Naive thymus-derived CD8-positive, alpha-beta T cell (primary cell): ENCODE data around the gene MACROD2. TPM values are rescaled to one million over a fixed set of nuclear protein-coding genes. Genes with fewer than 3 reads are reported as not detected.
"Not testable (repeated sequence)": the region's sequence is repeated elsewhere in the genome, so short reads cannot be mapped to it uniquely, and the experiment has no call there.

Experiments
- ATAC-seq, 2 donors: fragments of 150-1000 bp; cut with Tn5 transposase in 1 of 2; sonication (Bioruptor Pico), chemical (Tn5 transposase) in 1 of 2; 1 replicate in 1 of 2; 2 replicates in 1 of 2; pipeline ENCODE4 v1.10.0; 2021; ENCODE audit warnings: mild to moderate bottlenecking in 2 of 2, moderate library complexity in 2 of 2
- POLR2A ChIA-PET: fragments of 350-600 bp; sonication (Branson Sonifier 250); formaldehyde crosslinking; loops from one replicate; lab custom pipeline; 2021; ENCODE audit warnings: antibody characterized with exemption; lab: Charles Lee
- DNase-seq, 10 donors: peaks; one replicate each; pipeline versions ENCODE4 v3.0.0 to v3.0.0-alpha.2; 2020 to 2022
- H3K27ac Mint-ChIP-seq, 10 donors: one replicate each; pipeline ENCODE4 v1.8.0; 2020 to 2022; ENCODE audit warnings: mild to moderate bottlenecking in 10 of 10, mixed read lengths in 10 of 10, moderate library complexity in 4 of 10, inconsistent platforms in 1 of 10
- H3K27me3 Mint-ChIP-seq, 5 donors: one replicate each; pipeline ENCODE4 v1.8.0; 2021 to 2022; ENCODE audit warnings: mixed read lengths in 5 of 5
- H3K36me3 Mint-ChIP-seq, 3 donors: one replicate each; pipeline ENCODE4 v1.8.0; 2020 to 2022; ENCODE audit warnings: mixed read lengths in 3 of 3, mild to moderate bottlenecking in 2 of 3, inconsistent platforms in 1 of 3
- H3K4me1 Mint-ChIP-seq, 4 donors: one replicate each; pipeline ENCODE4 v1.8.0; 2021 to 2022; ENCODE audit warnings: mixed read lengths in 4 of 4
- H3K4me3 Mint-ChIP-seq, 10 donors: one replicate each; pipeline ENCODE4 v1.8.0; 2020 to 2022; ENCODE audit warnings: mild to moderate bottlenecking in 10 of 10, mixed read lengths in 10 of 10, moderate library complexity in 6 of 10, inconsistent platforms in 1 of 10
- H3K9me3 Mint-ChIP-seq, 9 donors: one replicate each; pipeline ENCODE4 v1.8.0; 2020 to 2022; ENCODE audit warnings: mixed read lengths in 9 of 9, mild to moderate bottlenecking in 3 of 9, inconsistent platforms in 1 of 9, moderate library complexity in 1 of 9
- polyA plus RNA-seq, 3 donors: library from polyadenylated mRNA; unstranded; fragments of 300-500 nt; fragmentation: Illumina TruSeq; gene quantifications; one replicate each; pipeline ENCODE4 v1.2.3, GENCODE V29; 2021
- total RNA-seq, 8 experiments: library from RNA in 2 of 8; stranded (reverse) in 2 of 8; gene quantifications; one replicate each; pipeline ENCODE4 v1.2.3 and lab custom pipeline; 2021 to 2026

Gene MACROD2
- total and polyA plus RNA-seq, 5 experiments from 2014 or later, result 0.18 to 1.1 (median 0.60) TPM; not detected in 2

GRCh38 chr20:14956026-14956425 lies 960.7 kb downstream of the MACROD2 start:
- H3K9me3 Mint-ChIP-seq, result peaks cover 0 to 10% (median 0%) of the 10 kb centered on the region in 9 donors
- no peaks in the 10 kb centered on the region for H3K36me3 Mint-ChIP-seq
- POLR2A ChIA-PET, result no interaction called here
- no peak for ATAC-seq
- H3K4me1 Mint-ChIP-seq, result no peaks in the 10 kb centered on the region
- no peaks in the 10 kb centered on the region for H3K27me3 Mint-ChIP-seq
- no peak overlapping the region for H3K27ac Mint-ChIP-seq
- DNase-seq, result no peak
- H3K4me3 Mint-ChIP-seq, result no peak overlapping the region

GRCh38 chr20:14956538-14956937 lies 961.2 kb downstream of the MACROD2 start:
- Mint-ChIP-seq H3K36me3 (no peaks in the 10 kb centered on the region), H3K9me3 (peaks cover 0 to 10% (median 0%) of the 10 kb centered on the region in 9 donors), H3K4me3 (no peak overlapping the region), H3K27me3 (no peaks in the 10 kb centered on the region), H3K27ac (no peak overlapping the region), H3K4me1 (no peaks in the 10 kb centered on the region)
- ATAC-seq, result no peak
- DNase-seq, result no peak
- POLR2A ChIA-PET, result no interaction called here

GRCh38 chr20:14957402-14957801 lies 962.1 kb downstream of the MACROD2 start:
- Mint-ChIP-seq H3K27ac (no peak overlapping the region), H3K4me3 (no peak overlapping the region), H3K36me3 (no peaks in the 10 kb centered on the region), H3K9me3 (peaks cover 0 to 19% (median 0%) of the 10 kb centered on the region in 9 donors), H3K4me1 (no peaks in the 10 kb centered on the region), H3K27me3 (no peaks in the 10 kb centered on the region)
- DNase-seq (no peak), ATAC-seq (no peak)
- POLR2A ChIA-PET, result no interaction called here

GRCh38 chr20:14958626-14959025 lies 963.3 kb downstream of the MACROD2 start:
- POLR2A ChIA-PET, result no interaction called here
- H3K27ac Mint-ChIP-seq, result no peak overlapping the region
- H3K9me3 Mint-ChIP-seq, result peaks cover 0 to 25% (median 0%) of the 10 kb centered on the region in 9 donors
- no peak overlapping the region for H3K4me3 Mint-ChIP-seq
- no peaks in the 10 kb centered on the region for H3K4me1 Mint-ChIP-seq
- DNase-seq, result no peak
- no peaks in the 10 kb centered on the region for H3K27me3 Mint-ChIP-seq
- H3K36me3 Mint-ChIP-seq, result no peaks in the 10 kb centered on the region
- ATAC-seq, result no peak

GRCh38 chr20:14959506-14960475 lies 964.5 kb downstream of the MACROD2 start:
- H3K27me3 Mint-ChIP-seq, result no peaks in the 10 kb centered on the region
- no peaks in the 10 kb centered on the region for H3K36me3 Mint-ChIP-seq
- no peaks in the 10 kb centered on the region for H3K4me1 Mint-ChIP-seq
- H3K27ac Mint-ChIP-seq, result peak overlapping the region in 1 of 10 donors; percentile 23
- no peak for ATAC-seq
- no peak for DNase-seq
- no peak overlapping the region for H3K4me3 Mint-ChIP-seq
- peaks cover 0 to 25% (median 0%) of the 10 kb centered on the region in 9 donors for H3K9me3 Mint-ChIP-seq
- POLR2A ChIA-PET, result no interaction called here

GRCh38 chr20:14960831-14961230 lies 965.5 kb downstream of the MACROD2 start:
- ATAC-seq (no peak), DNase-seq (no peak)
- no peaks in the 10 kb centered on the region for H3K4me1 Mint-ChIP-seq
- H3K9me3 Mint-ChIP-seq, result peaks cover 0 to 25% (median 0%) of the 10 kb centered on the region in 9 donors
- no peaks in the 10 kb centered on the region for H3K27me3 Mint-ChIP-seq
- POLR2A ChIA-PET, result no interaction called here
- H3K27ac Mint-ChIP-seq, result no peak overlapping the region
- H3K36me3 Mint-ChIP-seq, result no peaks in the 10 kb centered on the region
- no peak overlapping the region for H3K4me3 Mint-ChIP-seq

- peaks cover 0 to 25% (median 2%) of the 10 kb centered on the region in 9 donors for H3K9me3 Mint-ChIP-seq
- H3K27ac Mint-ChIP-seq, result no peak overlapping the region
- POLR2A ChIA-PET, result no interaction called here
- DNase-seq (no peak), ATAC-seq (no peak)
- no peaks in the 10 kb centered on the region for H3K27me3 Mint-ChIP-seq
- no peak overlapping the region for H3K4me3 Mint-ChIP-seq
- H3K4me1 Mint-ChIP-seq, result no peaks in the 10 kb centered on the region
- no peaks in the 10 kb centered on the region for H3K36me3 Mint-ChIP-seq
Observed at GRCh38 chr20:14963262-14963663, 967.9 kb downstream of the MACROD2 start.

GRCh38 chr20:14966203-14966602 lies 970.9 kb downstream of the MACROD2 start:
- Mint-ChIP-seq H3K4me1 (no peaks in the 10 kb centered on the region), H3K36me3 (no peaks in the 10 kb centered on the region), H3K27ac (no peak overlapping the region), H3K4me3 (no peak overlapping the region), H3K27me3 (no peaks in the 10 kb centered on the region), H3K9me3 (peaks cover 0 to 15% (median 3%) of the 10 kb centered on the region in 9 donors)
- ATAC-seq (no peak), DNase-seq (no peak)
- POLR2A ChIA-PET, result no interaction called here

GRCh38 chr20:14966808-14967207 lies 971.5 kb downstream of the MACROD2 start:
- DNase-seq, result no peak
- Mint-ChIP-seq H3K27me3 (no peaks in the 10 kb centered on the region), H3K4me1 (no peaks in the 10 kb centered on the region), H3K27ac (no peak overlapping the region), H3K4me3 (no peak overlapping the region), H3K9me3 (peaks cover 0 to 12% (median 3%) of the 10 kb centered on the region in 9 donors), H3K36me3 (no peaks in the 10 kb centered on the region)
- no peak for ATAC-seq
- POLR2A ChIA-PET, result no interaction called here

- ATAC-seq (no peak), DNase-seq (no peak)
- Mint-ChIP-seq H3K9me3 (peaks cover 0 to 9% (median 2%) of the 10 kb centered on the region in 9 donors), H3K4me1 (no peaks in the 10 kb centered on the region), H3K27me3 (no peaks in the 10 kb centered on the region), H3K4me3 (no peak overlapping the region), H3K36me3 (no peaks in the 10 kb centered on the region), H3K27ac (no peak overlapping the region)
- POLR2A ChIA-PET, result no interaction called here
Observed at GRCh38 chr20:14972256-14972655, 976.9 kb downstream of the MACROD2 start.

GRCh38 chr20:14972690-14973089 lies 977.4 kb downstream of the MACROD2 start:
- Mint-ChIP-seq H3K36me3 (no peaks in the 10 kb centered on the region), H3K9me3 (peaks cover 0 to 9% (median 3%) of the 10 kb centered on the region in 9 donors), H3K27ac (no peak overlapping the region), H3K4me1 (no peaks in the 10 kb centered on the region), H3K27me3 (no peaks in the 10 kb centered on the region), H3K4me3 (no peak overlapping the region)
- POLR2A ChIA-PET, result no interaction called here
- DNase-seq, result no peak
- no peak for ATAC-seq

- ATAC-seq (no peak), DNase-seq (no peak)
Observed at GRCh38 chr20:14979453-14979986, 984.2 kb downstream of the MACROD2 start.

GRCh38 chr20:14981486-14981885 lies 986.2 kb downstream of the MACROD2 start:
- H3K4me3 Mint-ChIP-seq, result not testable (repeated sequence)

More at GRCh38 chr20:14979453-14979986, 984.2 kb downstream of the MACROD2 start:
- no peak overlapping the region for H3K4me3 Mint-ChIP-seq
- no peaks in the 10 kb centered on the region for H3K27me3 Mint-ChIP-seq
- POLR2A ChIA-PET, result no interaction called here
- H3K4me1 Mint-ChIP-seq, result no peaks in the 10 kb centered on the region
- H3K36me3 Mint-ChIP-seq, result peaks cover 0 to 25% (median 3%) of the 10 kb centered on the region in 3 donors
- H3K9me3 Mint-ChIP-seq, result peaks cover 0 to 36% (median 21%) of the 10 kb centered on the region in 9 donors
- H3K27ac Mint-ChIP-seq, result no peak overlapping the region

More at GRCh38 chr20:14981486-14981885, 986.2 kb downstream of the MACROD2 start:
- POLR2A ChIA-PET, H3K27me3 Mint-ChIP-seq, DNase-seq, ATAC-seq, H3K27ac Mint-ChIP-seq, H3K4me1 Mint-ChIP-seq: not testable (repeated sequence)
- Mint-ChIP-seq H3K9me3 (peaks cover 6 to 38% (median 21%) of the 10 kb centered on the region in 9 donors), H3K36me3 (peaks cover 0 to 25% (median 3%) of the 10 kb centered on the region in 3 donors)
